Neural cell (in vitro differentiated cells): Measurements from ENCODE around the gene SPATA2L. TPM values are rescaled to one million over a fixed set of nuclear protein-coding genes. Genes with fewer than 3 reads are reported as not detected.
A peak's percentile ranks its signal among the peaks of the same experiment; 100 is the strongest.

Experiments used
- H2AFZ ChIP-seq: fragments of 200-600, 300-800 bp; sonication (generic), shearing (Covaris generic); 2 replicates; pipeline ENCODE4 v1.6.0; 2014; ENCODE audit warnings: low read depth, mild to moderate bottlenecking, antibody characterized with exemption, low read length, moderate library complexity
- H3F3A ChIP-seq: fragments of 200-600 bp; shearing (Covaris generic); 2 replicates; pipeline ENCODE4 v1.6.1; 2016; ENCODE audit warnings: mild to moderate bottlenecking, moderate library complexity, mixed read lengths, antibody characterized with exemption, low read length; ENCODE audit not compliant: insufficient read depth, poor library complexity, severe bottlenecking
- H3K27ac ChIP-seq: fragments of 200-600, 300-800 bp; sonication (generic), shearing (Covaris generic); 2 replicates; pipeline ENCODE4 v1.5.1; 2014; ENCODE audit warnings: mild to moderate bottlenecking, low read length, moderate library complexity
- H3K27me3 ChIP-seq: fragments of 300-800, 200-600 bp; sonication (generic), shearing (Covaris generic); 2 replicates; pipeline ENCODE4 v1.6.0; 2014; ENCODE audit warnings: mild to moderate bottlenecking, low read depth, low read length, moderate library complexity; ENCODE audit not compliant: insufficient read depth
- H3K36me3 ChIP-seq: fragments of 300-800, 200-600 bp; sonication (generic), shearing (Covaris generic); 2 replicates; pipeline ENCODE4 v1.5.1; 2014; ENCODE audit warnings: mild to moderate bottlenecking, antibody characterized with exemption, low read length, moderate library complexity; ENCODE audit not compliant: insufficient read depth
- H3K4me2 ChIP-seq: fragments of 300-800, 200-600 bp; sonication (generic), shearing (Covaris generic); 2 replicates; pipeline ENCODE4 v1.6.0; 2014; ENCODE audit warnings: mild to moderate bottlenecking, low read length
- H3K4me3 ChIP-seq: fragments of 300-800, 200-600 bp; sonication (generic), shearing (Covaris generic); 2 replicates; pipeline ENCODE4 v1.5.1; 2014; ENCODE audit warnings: mild to moderate bottlenecking, low read length, moderate library complexity
- H3K79me2 ChIP-seq: fragments of 200-600 bp; shearing (Covaris generic); replicated peaks from 2 replicates; pipeline ENCODE4 v1.6.0; 2014; ENCODE audit warnings: mild to moderate bottlenecking, low read length, moderate library complexity; ENCODE audit not compliant: insufficient read depth
- H3K9ac ChIP-seq: fragments of 300-800, 200-600 bp; sonication (generic), shearing (Covaris generic); 2 replicates; pipeline ENCODE4 v1.6.1; 2016; ENCODE audit warnings: mild to moderate bottlenecking, low read length, mixed read lengths
- H3K9me2 ChIP-seq: fragments of 200-600 bp; shearing (Covaris generic); 2 replicates; pipeline ENCODE4 v1.6.1; 2016; ENCODE audit warnings: mild to moderate bottlenecking, low read length, mixed read lengths; ENCODE audit not compliant: insufficient read depth
- H3K9me3 ChIP-seq: fragments of 200-600, 300-800 bp; sonication (generic), shearing (Covaris generic); 2 replicates; pipeline ENCODE4 v1.6.1; 2016; ENCODE audit warnings: mild to moderate bottlenecking, mixed run types, low read length, moderate library complexity, mixed read lengths
- H4K20me1 ChIP-seq: fragments of 200-600 bp; shearing (Covaris generic); 2 replicates; pipeline ENCODE4 v1.6.1; 2016; ENCODE audit warnings: mild to moderate bottlenecking, mixed run types; ENCODE audit not compliant: insufficient read depth
- CTCF ChIP-seq: fragments of 450-650 bp; IDR thresholded peaks from 2 replicates; pipeline ENCODE4 v1.5.1; 2014; ENCODE audit warnings: antibody characterized with exemption, mild to moderate bottlenecking, moderate library complexity; ENCODE audit not compliant: poor library complexity, severe bottlenecking
- EP300 ChIP-seq: fragments of 450-650 bp; conservative IDR thresholded peaks from 2 replicates; pipeline ENCODE4 v1.6.1; 2014; ENCODE audit warnings: antibody characterized with exemption, mild to moderate bottlenecking, moderate library complexity; ENCODE audit not compliant: poor library complexity, severe bottlenecking
- EZH2 ChIP-seq: fragments of 200-600, 300-800 bp; shearing (Covaris generic), sonication (generic); IDR thresholded peaks from 2 replicates; pipeline ENCODE4 v1.6.1; 2014; ENCODE audit warnings: antibody characterized with exemption, low read length, borderline replicate concordance, mild to moderate bottlenecking; ENCODE audit not compliant: insufficient read depth, poor library complexity, severe bottlenecking
- MXI1 ChIP-seq: fragments of 450-650 bp; conservative IDR thresholded peaks from 2 replicates; pipeline ENCODE4 v1.6.1; 2014; ENCODE audit warnings: antibody characterized with exemption, mild to moderate bottlenecking; ENCODE audit not compliant: poor library complexity, severe bottlenecking
- POLR2AphosphoS5 ChIP-seq: IDR thresholded peaks from 2 replicates; pipeline ENCODE4 v1.6.1; 2012
- RAD21 ChIP-seq: fragments of 450-650 bp; conservative IDR thresholded peaks from 2 replicates; pipeline ENCODE4 v1.6.1; 2014; ENCODE audit warnings: antibody characterized with exemption, mild to moderate bottlenecking, moderate library complexity
- SMC3 ChIP-seq: fragments of 450-650 bp; conservative IDR thresholded peaks from 2 replicates; pipeline ENCODE4 v1.6.1; 2014; ENCODE audit warnings: antibody characterized with exemption, mild to moderate bottlenecking, moderate library complexity; ENCODE audit not compliant: poor library complexity
- TAF1 ChIP-seq: IDR thresholded peaks from 2 replicates; pipeline ENCODE4 v1.6.1; 2012; ENCODE audit warnings: low read depth
- polyA minus RNA-seq: library from RNA; depleted of rRNA, polyadenylated mRNA; stranded (reverse); fragments of >200 nt; gene quantifications from 2 replicates; pipeline ENCODE4 v1.2.3, GENCODE V29; 2014
- polyA plus RNA-seq: library from polyadenylated mRNA; depleted of rRNA; stranded (reverse); fragments of >200 nt; gene quantifications from 2 replicates; pipeline ENCODE4 v1.2.3, GENCODE V29; 2014
- TF ChIP-seq, protein P1 (sequence below): IDR thresholded peaks from 2 replicates; pipeline ENCODE4 v1.6.1; 2012; ENCODE audit warnings: borderline replicate concordance

Gene SPATA2L, protein sequence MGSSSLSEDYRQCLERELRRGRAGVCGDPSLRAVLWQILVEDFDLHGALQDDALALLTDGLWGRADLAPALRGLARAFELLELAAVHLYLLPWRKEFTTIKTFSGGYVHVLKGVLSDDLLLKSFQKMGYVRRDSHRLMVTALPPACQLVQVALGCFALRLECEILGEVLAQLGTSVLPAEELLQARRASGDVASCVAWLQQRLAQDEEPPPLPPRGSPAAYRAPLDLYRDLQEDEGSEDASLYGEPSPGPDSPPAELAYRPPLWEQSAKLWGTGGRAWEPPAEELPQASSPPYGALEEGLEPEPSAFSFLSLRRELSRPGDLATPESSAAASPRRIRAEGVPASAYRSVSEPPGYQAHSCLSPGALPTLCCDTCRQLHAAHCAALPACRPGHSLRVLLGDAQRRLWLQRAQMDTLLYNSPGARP
- polyA plus RNA-seq (39.1 and 42.3 TPM in 2 replicates), polyA minus RNA-seq (36.0 and 41.1 TPM in 2 replicates)

- Histone ChIP-seq H3F3A (no peaks in the 10 kb centered on the region), H3K79me2 (no peaks in the 10 kb centered on the region), H4K20me1 (no peaks in the 10 kb centered on the region), H3K27ac (peak within 1 kb of the TSS; percentile 88), H3K9me2 (no peaks in the 10 kb centered on the region), H3K4me3 (peak within 1 kb of the TSS; percentile 96), H3K36me3 (no peaks in the 10 kb centered on the region), H3K9ac (peak within 1 kb of the TSS; percentile 91), H3K27me3 (no peaks in the 10 kb centered on the region), H3K4me2 (peak within 1 kb of the TSS; percentile 85), H3K9me3 (no peaks in the 10 kb centered on the region), H2AFZ (peak within 1 kb of the TSS; percentile 76)
- TF ChIP-seq MXI1 (peak; percentile 91), TAF1 (peak; percentile 73), EZH2 (no peak), RAD21 (peak; percentile 11), SMC3 (peak; percentile 50), POLR2AphosphoS5 (peak; percentile 87), CTCF (peak; percentile 45), EP300 (peak; percentile 57)
- TF ChIP-seq, protein P1, sequence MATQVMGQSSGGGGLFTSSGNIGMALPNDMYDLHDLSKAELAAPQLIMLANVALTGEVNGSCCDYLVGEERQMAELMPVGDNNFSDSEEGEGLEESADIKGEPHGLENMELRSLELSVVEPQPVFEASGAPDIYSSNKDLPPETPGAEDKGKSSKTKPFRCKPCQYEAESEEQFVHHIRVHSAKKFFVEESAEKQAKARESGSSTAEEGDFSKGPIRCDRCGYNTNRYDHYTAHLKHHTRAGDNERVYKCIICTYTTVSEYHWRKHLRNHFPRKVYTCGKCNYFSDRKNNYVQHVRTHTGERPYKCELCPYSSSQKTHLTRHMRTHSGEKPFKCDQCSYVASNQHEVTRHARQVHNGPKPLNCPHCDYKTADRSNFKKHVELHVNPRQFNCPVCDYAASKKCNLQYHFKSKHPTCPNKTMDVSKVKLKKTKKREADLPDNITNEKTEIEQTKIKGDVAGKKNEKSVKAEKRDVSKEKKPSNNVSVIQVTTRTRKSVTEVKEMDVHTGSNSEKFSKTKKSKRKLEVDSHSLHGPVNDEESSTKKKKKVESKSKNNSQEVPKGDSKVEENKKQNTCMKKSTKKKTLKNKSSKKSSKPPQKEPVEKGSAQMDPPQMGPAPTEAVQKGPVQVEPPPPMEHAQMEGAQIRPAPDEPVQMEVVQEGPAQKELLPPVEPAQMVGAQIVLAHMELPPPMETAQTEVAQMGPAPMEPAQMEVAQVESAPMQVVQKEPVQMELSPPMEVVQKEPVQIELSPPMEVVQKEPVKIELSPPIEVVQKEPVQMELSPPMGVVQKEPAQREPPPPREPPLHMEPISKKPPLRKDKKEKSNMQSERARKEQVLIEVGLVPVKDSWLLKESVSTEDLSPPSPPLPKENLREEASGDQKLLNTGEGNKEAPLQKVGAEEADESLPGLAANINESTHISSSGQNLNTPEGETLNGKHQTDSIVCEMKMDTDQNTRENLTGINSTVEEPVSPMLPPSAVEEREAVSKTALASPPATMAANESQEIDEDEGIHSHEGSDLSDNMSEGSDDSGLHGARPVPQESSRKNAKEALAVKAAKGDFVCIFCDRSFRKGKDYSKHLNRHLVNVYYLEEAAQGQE, result peak; percentile 15
Observed at GRCh38 chr16:89701425-89702406, at the start of gene SPATA2L. Gene SPATA2L (minus strand): TSS chr16:89701705. CDS start chr16:89701232, 473 bp downstream.

- Histone ChIP-seq H3K9me3 (no peaks in the 10 kb centered on the region), H3K27ac (no peak overlapping the region), H3K27me3 (no peaks in the 10 kb centered on the region), H3K4me3 (no peak overlapping the region), H2AFZ (no peak overlapping the region), H3K9ac (no peak overlapping the region), H3F3A (no peaks in the 10 kb centered on the region), H3K9me2 (no peaks in the 10 kb centered on the region), H3K4me2 (no peak overlapping the region), H3K36me3 (no peaks in the 10 kb centered on the region), H4K20me1 (no peaks in the 10 kb centered on the region), H3K79me2 (no peaks in the 10 kb centered on the region)
- TF ChIP-seq CTCF (no peak), POLR2AphosphoS5 (no peak), EP300 (no peak), EZH2 (no peak), SMC3 (no peak), TAF1 (no peak), RAD21 (no peak), MXI1 (no peak)
- TF ChIP-seq, protein P1, result no peak
Observed at GRCh38 chr16:89749637-89750036, 48.1 kb upstream of the SPATA2L start.
